CD4-positive, alpha-beta T cell treated with Interleukin-12 subunit alpha and Interleukin-12 subunit beta, for 1 hour (primary cell): Measurements from ENCODE around the gene CNTNAP2.

ENCODE experiments used
- DNase-seq: peaks from one replicate; pipeline ENCODE4 v3.0.0-alpha.2; 2020

CNTNAP2 gene

DNA sequence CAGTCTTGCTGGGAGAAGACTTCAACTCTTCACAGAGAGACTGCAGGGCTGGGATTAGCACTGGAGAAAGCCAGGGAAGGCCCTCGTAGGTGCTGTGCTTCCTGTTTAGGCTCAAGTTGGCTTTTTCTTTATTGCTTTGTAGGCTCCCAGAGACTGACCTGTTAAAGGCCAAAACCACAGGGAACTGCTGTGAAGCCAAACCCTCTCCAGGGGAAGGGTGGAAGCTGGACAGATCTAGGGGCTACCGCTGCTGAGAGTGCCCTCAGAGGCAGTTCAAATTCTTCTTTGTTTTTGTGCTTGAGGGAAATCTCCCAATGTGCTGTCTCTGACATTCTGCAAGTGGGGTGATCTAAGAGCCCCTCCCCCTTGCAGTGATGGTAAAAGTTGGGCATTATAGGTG lies 198.4 kb downstream of the CNTNAP2 start:
- no peak for DNase-seq

DNA sequence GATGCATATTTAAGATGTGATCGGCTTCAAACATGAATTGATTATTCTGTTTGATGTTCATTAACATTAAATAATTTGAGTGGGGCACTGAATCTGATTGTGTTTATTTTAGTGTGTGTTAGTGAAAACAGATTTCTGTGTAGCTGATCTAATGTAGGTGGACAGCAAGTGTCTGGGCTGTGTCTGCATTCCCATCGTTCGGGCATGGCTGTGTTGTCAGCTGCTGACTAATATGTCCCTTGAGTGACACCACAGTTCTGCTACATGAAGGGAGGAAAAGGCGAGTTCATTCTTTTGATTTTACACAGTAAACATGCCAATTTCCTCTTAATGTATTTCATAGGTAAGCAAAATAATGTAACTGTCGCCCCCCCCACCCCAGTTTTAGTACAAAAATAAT lies 203.0 kb downstream of the CNTNAP2 start:
- DNase-seq, result no peak

DNA sequence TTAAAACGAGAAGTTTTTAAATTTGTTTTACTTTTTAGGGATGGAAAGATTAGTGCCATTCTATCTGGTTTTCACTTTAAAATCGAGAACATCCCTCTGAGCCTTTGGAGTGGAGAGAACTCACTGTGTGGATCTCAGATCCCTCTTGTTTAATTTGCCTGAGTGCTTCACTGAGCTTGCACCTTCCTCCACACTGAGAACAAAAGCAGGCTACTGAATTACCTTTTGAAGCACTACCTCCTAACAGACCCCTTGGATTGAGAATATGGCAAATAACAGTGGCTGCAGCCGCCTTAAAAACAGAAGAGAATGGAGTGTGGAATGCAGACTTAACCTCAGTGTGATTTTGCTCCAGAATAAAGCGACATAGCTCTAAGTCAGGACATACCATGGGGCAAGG lies 204.7 kb downstream of the CNTNAP2 start:
- DNase-seq, result no peak

DNA sequence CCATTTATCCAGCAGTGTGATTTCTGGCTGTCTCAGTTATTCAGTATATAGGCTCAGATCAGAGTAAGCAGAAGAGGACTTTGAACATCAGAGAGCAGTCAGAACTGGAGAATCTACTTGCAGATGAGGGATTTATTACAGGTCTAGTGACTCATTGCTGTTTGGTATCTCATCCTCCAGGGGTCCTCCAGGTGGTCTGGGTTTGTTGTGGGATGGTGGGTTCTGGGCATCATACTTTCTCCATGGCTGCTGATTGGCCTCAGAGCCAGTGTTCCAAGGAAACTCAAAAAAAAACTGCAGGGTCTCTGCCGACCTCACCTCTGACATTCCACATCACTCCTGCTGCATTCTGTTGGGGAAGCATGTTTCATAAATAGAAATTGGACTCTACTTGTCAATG lies 214.8 kb downstream of the CNTNAP2 start:
- no peak for DNase-seq

DNA sequence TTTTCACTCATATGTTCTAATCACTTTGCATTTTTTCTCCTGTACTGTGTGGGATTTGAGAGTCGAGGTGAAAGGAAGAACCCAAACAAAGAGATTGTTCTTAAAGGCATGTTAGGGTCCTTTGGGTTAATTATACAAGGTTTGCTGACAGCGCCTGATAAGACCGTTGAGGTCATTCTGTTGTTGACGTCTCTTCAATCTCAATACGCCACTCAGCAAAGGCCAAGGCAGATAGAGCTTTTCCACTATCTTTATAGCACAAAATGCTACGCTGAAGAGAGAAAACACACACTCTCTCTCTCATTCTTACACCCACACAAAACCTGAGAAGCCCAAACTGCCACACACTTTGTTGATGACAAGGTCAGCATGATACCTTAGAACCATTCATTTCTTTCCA lies 228.7 kb downstream of the CNTNAP2 start:
- DNase-seq, result no peak

DNA sequence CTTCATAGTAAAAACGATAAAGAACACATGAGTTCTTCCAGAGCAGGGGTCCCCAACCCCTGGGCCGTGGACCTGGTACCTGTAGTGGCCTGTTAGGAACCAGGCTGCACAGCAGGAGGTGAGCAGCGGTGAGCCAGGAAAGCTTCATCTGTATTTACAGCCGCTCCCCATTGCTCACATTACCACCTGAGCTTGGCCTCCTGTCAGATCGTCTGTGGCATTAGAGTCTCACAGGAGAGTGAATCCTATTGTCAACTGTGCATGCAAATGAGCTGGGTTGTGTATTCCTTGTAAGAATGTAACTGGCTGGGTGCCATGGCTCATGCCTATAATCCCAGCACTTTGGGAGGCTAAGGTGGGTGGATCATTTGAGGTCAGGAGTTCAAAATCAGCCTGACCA lies 229.5 kb downstream of the CNTNAP2 start:
- no peak for DNase-seq

DNA sequence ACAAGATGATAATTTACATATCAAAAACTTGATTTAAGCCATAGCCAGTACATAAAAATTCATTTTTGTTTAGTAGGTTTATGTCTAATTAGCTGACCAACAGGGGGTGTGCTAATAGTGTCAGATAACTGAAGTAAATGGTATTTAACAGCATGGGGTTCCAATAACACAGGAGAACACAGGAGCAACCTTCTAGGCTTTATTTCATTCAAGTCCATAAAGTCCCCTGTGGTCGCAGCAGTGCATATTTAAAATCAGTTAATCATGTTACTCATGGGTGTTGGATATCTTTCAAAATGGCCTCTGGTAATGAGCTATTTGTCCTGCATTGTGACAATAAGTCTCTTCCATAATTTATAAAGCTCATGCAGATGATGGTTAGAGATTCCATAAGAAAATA lies 238.6 kb downstream of the CNTNAP2 start:
- no peak for DNase-seq

DNA sequence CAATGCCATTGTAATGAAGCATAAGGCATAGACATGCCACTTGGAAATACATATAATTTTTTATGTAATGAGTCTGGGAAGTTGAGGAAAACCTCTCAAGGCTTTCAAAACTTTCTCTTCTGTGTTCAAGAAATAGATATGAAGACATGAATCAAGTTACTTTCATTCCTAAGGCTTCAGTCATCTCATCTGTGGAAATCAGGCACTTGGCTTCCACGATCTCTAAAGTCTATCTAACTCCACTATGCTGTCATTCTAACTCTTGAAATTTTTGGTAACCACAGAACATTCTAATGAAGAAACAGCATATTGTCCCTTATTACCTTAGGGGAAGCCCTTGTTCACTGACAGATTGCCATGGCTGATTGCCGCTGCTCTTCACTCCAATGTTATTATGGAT lies 242.6 kb downstream of the CNTNAP2 start:
- no peak for DNase-seq

DNA sequence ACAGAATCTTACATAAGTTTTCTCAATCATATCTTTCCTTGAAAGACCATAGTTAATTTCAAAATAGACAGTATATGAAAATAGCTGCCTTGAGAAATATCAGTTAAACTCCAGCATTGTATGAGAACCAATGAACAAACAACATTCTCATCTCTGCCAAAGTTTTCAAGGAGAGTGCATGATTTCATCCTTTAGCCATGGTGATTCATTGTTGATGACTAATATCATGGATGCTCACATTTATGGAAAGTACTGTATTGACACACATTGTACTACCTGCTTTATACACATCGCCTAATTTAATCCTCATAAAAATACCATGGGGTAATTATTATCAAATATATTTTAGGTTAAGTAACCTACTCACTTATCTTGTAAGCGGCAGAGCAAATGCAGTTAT lies 250.3 kb downstream of the CNTNAP2 start:
- DNase-seq, result no peak

DNA sequence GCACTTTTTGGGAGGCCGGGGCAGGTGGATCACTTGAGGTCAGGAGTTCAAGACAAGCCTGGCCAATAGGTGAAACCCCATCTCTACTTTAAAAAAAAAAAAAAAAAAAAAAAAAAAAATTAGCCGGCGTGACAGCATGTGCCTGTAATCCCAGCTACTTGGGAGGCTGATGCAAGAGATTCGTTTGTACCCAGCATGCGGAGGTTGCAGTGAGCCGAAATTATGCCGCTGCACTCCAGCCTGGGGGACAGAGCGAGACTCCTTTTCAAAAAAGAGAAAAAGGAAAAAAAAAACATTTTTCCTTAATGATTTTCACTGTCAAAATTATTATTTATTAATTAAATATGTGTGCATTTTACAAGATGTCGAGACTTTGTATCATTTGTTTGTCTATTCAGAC lies 253.6 kb downstream of the CNTNAP2 start:
- no peak for DNase-seq

DNA sequence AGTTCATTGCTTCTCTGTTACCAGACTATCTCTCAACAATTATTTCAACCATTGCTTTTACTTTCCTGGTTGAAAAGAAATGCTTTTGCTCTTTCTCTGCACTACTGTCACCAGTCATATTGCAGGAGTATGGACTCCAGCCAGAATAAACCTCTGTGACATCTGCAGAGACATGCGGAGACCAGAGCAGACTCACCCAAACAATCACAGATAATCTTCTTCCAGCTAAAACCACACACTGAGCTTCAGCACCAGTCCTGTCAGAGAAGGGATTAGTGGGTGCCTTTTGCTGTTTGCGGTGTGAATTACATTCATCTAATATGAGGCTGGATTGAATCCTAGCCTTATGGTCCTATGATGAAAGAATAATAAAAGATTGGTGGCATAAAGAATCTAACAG lies 258.6 kb downstream of the CNTNAP2 start:
- no peak for DNase-seq

DNA sequence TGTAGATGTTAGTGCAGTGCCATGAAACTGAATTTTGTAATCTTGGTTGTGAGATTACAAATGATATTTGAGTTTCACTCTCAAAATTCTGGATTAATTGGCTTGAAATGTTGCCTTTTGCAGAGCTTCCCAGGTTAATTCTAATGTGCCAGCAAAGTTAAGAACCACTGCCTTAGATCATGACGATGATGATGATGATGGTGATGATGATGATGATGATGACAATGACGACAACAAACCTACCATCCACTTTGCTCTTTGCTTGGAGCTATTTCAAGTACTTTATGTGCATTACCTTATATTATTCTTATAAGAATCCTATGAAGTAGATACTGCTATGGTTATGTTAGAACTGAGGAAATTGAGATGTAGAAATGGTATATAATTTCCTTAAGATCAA lies 261.6 kb downstream of the CNTNAP2 start:
- no peak for DNase-seq

DNA sequence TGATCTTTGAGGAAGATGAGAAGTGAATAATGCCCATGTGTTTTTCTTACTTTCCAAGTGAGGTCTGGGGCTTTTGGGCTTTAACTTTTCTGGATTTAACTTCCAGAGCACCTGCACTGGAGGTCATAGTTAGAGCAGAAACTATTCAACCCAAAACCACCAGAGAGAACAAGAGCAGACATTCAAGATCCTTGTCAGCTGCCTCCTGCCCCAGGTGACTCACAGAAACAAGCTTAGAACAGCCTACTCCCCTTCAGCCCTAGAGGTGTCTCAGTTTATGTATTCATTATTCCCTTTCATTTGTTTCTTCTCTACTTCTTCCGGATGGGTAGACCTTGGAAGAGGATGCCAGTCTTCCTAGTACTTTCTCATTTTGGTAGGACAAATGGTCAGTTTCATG lies 270.5 kb downstream of the CNTNAP2 start:
- no peak for DNase-seq

DNA sequence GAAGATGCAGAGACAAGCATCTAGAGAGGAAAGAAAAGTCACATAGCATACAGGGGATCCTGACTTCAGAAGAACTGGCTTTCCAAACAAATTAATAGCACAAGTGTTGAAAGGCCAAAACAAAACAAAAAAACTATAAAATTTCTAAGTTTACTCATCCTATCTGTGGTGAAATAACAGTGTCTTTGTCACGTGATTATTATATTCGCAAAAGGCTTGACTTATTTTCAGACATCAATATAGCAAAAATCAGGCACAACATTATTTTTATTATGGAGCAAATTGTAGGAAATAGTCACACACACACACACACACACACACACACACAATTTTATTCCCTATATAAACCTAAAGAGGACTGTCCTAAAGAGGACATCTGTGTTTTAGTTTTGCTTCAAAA lies 272.3 kb downstream of the CNTNAP2 start:
- no peak for DNase-seq

DNA sequence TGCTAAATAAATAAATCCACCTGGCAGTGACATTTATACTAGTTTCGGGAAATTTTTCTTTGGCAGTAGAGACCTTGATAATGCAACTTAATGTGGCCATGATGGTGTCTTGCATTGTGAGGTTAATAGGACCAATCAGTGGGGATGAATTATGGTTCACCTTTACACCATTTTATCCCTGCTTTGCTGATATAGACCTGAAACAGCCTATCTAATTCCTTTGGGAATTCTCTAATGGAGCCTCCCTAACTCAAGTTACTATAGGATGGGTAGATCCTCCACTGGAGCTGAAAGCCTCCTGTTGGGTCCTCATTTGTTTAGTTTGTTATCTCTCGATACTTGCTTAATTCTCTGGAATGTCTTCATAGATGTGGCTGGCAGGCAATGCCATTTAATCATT lies 276.7 kb downstream of the CNTNAP2 start:
- DNase-seq, result no peak

DNA sequence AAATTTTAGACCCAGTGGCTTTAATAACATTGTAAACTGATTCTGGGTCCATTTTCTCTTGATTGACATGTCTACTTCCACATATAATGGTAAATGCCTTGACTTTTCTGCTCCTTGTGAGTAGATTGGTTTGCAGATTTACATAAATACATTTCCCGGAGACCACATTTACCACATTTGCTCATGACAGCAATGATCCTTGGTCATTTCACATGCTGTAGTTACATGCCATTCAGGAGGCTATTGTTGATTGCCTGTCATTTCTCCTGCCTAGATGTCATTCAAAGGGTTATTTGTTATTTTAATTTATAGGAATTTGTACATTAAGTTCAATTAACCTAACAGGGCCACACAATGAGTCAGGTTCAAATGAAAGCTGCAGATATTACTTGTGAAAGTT lies 280.5 kb downstream of the CNTNAP2 start:
- no peak for DNase-seq

DNA sequence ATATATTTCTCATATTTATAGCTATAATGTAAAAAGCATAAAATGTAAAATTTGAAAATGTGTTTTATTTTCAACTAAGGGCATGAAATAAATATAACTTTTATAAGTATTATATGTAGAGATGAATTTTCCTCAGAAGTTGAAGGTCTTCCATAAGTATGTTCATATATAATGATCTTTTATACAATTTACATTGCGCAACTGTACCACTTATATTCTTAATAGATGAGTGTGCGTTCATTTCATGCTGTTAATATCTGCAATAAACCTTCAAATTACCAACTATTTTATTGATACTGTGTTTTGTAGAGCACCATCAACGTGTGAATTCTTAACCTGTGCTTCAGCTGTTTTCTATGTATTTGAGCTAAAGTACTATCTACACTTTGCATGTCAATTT lies 285.3 kb downstream of the CNTNAP2 start:
- no peak for DNase-seq

DNA sequence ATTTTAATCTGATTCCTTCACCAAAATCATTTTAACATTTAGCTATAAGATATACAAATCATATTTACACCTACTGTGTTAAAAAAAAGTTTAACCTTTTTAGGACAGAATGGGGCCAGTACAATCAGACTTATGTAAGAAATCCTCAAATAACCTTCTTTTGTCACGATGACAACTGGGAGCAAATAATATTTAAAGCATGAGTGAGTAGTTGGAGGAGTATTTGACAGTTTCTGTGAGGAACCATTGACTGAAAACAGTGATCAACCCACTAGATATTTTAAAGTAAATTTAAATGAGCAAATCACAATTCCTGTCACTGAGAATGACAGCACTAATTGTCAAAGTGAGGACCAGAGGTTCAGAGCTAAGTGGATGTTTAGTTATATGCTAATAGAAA lies 289.1 kb downstream of the CNTNAP2 start:
- no peak for DNase-seq

DNA sequence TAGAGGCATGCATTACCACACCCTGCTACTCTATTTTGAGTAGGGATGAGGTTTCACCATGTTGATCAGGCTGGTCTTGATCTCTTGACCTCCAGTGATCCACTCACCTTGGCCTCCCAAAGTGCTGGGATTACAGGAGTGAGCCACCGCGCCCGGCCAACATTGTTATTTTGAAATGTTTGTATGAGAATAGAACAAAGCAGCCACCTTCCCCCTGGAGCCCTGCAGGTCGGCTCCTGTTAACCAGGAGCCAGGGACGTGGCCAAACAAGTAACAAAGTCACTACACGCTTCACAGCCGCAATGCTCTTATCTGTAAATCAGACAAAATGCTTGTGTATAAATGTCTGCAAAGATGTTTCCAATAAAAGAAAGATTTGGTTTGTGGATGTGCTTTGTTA lies 295.4 kb downstream of the CNTNAP2 start:
- no peak for DNase-seq

DNA sequence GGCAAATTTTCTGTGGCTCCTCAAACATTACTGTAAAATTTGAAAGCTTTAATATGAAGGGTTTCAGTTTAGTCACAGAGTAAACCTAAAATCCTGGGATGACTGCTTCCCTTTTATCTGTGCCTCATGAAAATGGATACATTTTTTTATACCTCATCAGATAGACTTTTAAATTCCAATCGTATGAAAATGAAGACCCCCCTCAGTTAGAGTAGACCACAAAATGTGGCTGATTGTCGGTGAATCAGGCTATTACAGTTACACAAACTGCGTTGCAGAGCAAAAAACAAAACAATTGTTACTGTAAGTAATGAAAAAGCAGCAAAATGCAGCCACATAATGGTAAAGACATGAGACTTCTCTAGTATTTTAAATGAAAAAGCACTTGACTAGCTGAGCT lies 296.2 kb downstream of the CNTNAP2 start:
- no peak for DNase-seq

DNA sequence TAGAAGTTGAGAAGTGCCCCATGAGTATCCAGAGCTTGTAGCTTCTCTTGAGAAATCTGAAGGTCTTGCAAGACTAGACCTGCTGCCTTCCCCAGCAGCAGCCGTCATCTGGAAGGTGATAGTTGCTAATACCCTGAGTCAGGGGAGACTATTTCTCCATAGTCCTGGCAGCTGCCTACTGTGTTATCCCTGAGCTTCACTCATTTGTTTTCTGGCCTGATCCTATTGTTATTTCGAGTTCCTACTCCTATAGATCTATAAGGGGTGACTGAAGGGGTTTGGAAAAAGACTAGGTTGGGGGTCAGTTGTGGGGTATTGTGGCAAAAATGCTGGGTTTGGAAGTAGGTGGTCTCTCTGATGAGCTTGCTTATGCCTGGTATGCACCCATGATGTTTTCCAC lies 297.8 kb downstream of the CNTNAP2 start:
- no peak for DNase-seq

DNA sequence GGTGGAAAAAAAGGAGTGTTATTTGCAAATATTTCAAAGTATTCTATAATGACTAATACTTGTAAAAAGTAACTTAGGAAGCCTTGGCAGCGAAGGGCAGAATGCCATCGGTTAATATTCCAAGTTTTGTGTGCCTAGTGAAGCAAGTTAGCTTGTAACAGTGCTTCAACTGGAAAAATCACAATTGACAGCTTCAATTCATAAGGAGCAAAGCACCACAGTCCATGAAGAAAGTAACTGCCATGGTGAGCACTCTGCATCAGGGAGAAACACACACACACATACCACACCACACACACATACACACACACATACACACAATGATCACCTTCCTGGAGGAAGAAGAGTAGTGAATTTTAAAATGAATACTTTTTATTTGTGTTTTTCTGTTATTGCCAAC lies 298.3 kb downstream of the CNTNAP2 start:
- DNase-seq, result no peak

DNA sequence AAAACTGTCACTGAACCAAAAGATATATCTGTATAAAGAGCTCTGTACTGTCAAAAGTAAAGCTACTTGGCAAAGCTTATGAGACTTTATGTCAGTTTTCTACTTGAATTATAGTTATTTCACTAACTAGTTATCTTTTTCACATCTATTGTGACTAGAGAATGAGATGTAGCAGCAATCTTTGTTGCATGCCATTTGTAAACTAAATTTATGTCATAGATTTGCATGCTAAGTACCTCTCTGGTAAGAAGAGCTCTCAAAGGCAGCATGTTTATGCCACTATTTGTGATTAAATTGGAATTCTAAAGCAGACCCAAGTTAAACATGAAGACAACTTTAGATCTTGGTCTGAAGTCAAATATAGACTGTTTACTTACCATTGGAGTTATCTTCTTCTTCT lies 300.6 kb downstream of the CNTNAP2 start:
- DNase-seq, result no peak

DNA sequence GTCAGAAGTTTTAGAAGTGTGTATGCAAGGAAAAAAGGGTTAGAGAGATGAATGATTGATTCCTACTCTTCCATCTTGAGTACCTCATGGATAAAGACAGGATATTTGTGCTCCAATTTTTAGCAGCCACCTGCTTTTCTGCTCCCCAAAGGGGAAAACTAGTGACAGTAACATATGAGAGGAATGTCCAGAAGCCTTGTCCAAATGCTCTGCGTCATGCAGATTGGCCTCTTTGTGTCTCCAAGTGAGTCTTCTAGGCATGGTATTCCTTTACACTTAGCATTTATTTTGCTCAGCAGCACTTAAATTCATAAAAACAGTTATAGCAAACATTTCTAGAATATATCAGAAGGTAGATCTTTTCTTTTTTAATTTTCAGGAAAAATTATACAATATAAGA lies 306.8 kb downstream of the CNTNAP2 start:
- DNase-seq, result no peak

DNA sequence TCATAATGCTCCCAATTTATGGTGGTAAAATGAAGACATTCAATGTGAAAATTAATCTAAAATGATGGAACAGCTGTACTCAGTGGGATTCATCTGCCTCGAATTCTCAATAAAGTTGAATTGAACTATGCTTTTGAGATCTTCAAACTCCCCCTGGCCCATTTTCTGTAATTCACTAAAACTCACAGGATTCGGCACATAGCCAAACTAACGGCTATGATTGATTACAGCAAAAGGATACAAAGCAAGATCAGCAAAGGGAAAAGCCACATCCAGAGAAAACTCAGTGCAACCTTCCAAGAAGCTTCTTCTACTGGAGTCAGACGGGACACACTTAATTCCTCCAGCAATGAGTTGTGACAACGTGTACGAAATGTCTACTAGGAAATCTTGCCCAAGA lies 307.5 kb downstream of the CNTNAP2 start:
- DNase-seq, result no peak

DNA sequence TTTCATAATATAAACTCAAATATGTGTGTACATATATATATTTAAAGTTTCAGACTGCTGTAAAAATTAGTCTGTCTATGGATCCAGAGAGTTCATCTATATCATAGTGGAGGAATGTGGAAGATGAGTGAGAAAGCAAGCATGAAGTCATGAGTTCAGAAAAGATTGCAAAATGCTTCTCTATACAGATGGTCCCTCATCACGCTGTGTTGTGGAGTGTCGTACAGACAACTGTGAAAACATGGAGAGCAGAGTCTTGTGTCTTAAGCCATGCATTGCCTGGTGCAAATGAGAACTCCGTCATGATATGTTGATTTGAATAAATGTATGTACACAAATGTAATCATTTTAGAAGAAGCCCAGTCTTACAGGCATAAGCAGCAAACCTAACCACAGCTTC lies 316.9 kb downstream of the CNTNAP2 start:
- no peak for DNase-seq

DNA sequence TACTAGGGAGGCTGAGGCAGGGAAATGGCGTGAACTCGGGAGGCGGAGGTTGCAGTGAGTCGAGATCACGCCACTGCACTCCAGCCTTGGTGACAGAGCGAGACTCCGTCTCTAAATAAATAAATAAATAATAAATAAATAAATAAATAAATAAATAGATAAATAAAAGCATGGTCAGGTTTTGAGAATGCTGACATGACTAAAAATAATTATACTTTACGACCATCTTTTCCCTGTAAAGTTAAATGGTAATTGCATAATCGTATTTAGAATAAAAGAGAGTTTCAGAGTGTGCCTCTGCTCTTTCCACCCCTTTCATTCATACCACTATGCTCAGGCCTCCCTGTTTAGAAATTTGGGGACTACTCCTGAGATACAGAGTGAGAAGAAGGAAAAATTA lies 326.5 kb downstream of the CNTNAP2 start:
- no peak for DNase-seq
